ENCODE results near the gene MOB3B. TPM values are rescaled to one million over a fixed set of nuclear protein-coding genes. Genes with fewer than 3 reads are reported as not detected.
A peak's percentile ranks its signal among the peaks of the same experiment; 100 is the strongest.

Gene MOB3B
- total RNA-seq, 1 donor: under 0.01 TPM

- Histone ChIP-seq H3K4me3 (ENCODE audit: insufficient read depth, low read length) (no peak overlapping the region), H3K9me3 (ENCODE audit: low read depth, low read length) (no peaks in the 10 kb centered on the region), H3K36me3 (ENCODE audit: insufficient read depth, low read length) (no peaks in the 10 kb centered on the region), H3K4me1 (ENCODE audit: insufficient read depth, low read length) (no peaks in the 10 kb centered on the region), H3K27me3 (ENCODE audit: insufficient read depth, low read length) (peaks cover 3% of the 10 kb centered on the region), H3K27ac (ENCODE audit: low read depth, low read length) (no peak overlapping the region), H4K20me1 (ENCODE audit: insufficient read depth, low read length) (no peaks in the 10 kb centered on the region), H2AFZ (ENCODE audit: low read length) (no peak overlapping the region), H3K79me2 (ENCODE audit: insufficient read depth, low read length) (no peaks in the 10 kb centered on the region), H3K4me2 (ENCODE audit: insufficient read depth, low read length) (no peak overlapping the region)
- TF ChIP-seq, protein P1, sequence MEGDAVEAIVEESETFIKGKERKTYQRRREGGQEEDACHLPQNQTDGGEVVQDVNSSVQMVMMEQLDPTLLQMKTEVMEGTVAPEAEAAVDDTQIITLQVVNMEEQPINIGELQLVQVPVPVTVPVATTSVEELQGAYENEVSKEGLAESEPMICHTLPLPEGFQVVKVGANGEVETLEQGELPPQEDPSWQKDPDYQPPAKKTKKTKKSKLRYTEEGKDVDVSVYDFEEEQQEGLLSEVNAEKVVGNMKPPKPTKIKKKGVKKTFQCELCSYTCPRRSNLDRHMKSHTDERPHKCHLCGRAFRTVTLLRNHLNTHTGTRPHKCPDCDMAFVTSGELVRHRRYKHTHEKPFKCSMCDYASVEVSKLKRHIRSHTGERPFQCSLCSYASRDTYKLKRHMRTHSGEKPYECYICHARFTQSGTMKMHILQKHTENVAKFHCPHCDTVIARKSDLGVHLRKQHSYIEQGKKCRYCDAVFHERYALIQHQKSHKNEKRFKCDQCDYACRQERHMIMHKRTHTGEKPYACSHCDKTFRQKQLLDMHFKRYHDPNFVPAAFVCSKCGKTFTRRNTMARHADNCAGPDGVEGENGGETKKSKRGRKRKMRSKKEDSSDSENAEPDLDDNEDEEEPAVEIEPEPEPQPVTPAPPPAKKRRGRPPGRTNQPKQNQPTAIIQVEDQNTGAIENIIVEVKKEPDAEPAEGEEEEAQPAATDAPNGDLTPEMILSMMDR (IDR thresholded peaks at IDR 0.05; ENCODE audit: extremely low read depth, low read depth, low read length): no peak
- peak; percentile 18 for DNase-seq (ENCODE audit: insufficient read length, low spot score, missing footprints)
Observed at GRCh38 chr9:27386571-27387091, 143.0 kb downstream of the MOB3B start.

- no peaks in the 10 kb centered on the region for H3K79me2 ChIP-seq (ENCODE audit: insufficient read depth, low read length)
- no peaks in the 10 kb centered on the region for H4K20me1 ChIP-seq (ENCODE audit: insufficient read depth, low read length)
- no peak overlapping the region for H3K27ac ChIP-seq (ENCODE audit: low read depth, low read length)
- TF ChIP-seq, protein P1 (IDR thresholded peaks at IDR 0.05; ENCODE audit: extremely low read depth, low read depth, low read length): no peak
- no peaks in the 10 kb centered on the region for H3K4me1 ChIP-seq (ENCODE audit: insufficient read depth, low read length)
- no peak for DNase-seq (ENCODE audit: insufficient read length, low spot score, missing footprints)
- peaks cover 3% of the 10 kb centered on the region for H3K27me3 ChIP-seq (ENCODE audit: insufficient read depth, low read length)
- H3K4me2 ChIP-seq (ENCODE audit: insufficient read depth, low read length): no peak overlapping the region
- H3K9me3 ChIP-seq (ENCODE audit: low read depth, low read length): no peaks in the 10 kb centered on the region
- H3K4me3 ChIP-seq (ENCODE audit: insufficient read depth, low read length): no peak overlapping the region
- no peak overlapping the region for H2AFZ ChIP-seq (ENCODE audit: low read length)
- no peaks in the 10 kb centered on the region for H3K36me3 ChIP-seq (ENCODE audit: insufficient read depth, low read length)
Observed at GRCh38 chr9:27385606-27386322, 143.8 kb downstream of the MOB3B start.

GRCh38 chr9:27384262-27385014 is 145.2 kb downstream of the MOB3B start:
- TF ChIP-seq, protein P1 (IDR thresholded peaks at IDR 0.05; ENCODE audit: extremely low read depth, low read depth, low read length): no peak
- Histone ChIP-seq H3K4me3 (ENCODE audit: insufficient read depth, low read length) (no peak overlapping the region), H3K27me3 (ENCODE audit: insufficient read depth, low read length) (peaks cover 3% of the 10 kb centered on the region), H3K79me2 (ENCODE audit: insufficient read depth, low read length) (no peaks in the 10 kb centered on the region), H4K20me1 (ENCODE audit: insufficient read depth, low read length) (no peaks in the 10 kb centered on the region), H3K9me3 (ENCODE audit: low read depth, low read length) (no peaks in the 10 kb centered on the region), H2AFZ (ENCODE audit: low read length) (no peak overlapping the region), H3K27ac (ENCODE audit: low read depth, low read length) (no peak overlapping the region), H3K36me3 (ENCODE audit: insufficient read depth, low read length) (no peaks in the 10 kb centered on the region), H3K4me1 (ENCODE audit: insufficient read depth, low read length) (no peaks in the 10 kb centered on the region), H3K4me2 (ENCODE audit: insufficient read depth, low read length) (no peak overlapping the region)
- no peak for DNase-seq (ENCODE audit: insufficient read length, low spot score, missing footprints)

DNA sequence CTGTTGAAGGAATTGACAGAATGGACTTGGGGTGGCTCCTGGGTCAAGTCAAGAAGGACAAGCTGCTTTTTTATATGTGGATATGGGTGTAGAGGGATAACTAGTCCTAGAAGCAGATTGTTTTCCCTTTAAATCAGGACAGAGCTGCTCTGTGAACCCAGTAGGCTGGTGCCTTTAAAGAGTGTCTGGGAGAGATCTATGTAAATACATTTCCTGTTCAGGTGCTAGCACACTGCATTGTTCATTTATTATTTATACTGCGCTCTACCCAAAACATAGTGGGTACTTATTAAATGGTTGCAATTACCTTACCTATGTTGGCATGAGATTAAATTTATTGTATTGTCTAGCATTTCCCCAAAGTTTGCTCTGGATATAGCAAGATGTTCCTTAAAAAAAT is 146.1 kb downstream of the MOB3B start:
- Histone ChIP-seq H3K4me1 (ENCODE audit: insufficient read depth, low read length) (no peaks in the 10 kb centered on the region), H3K27ac (ENCODE audit: low read depth, low read length) (no peak overlapping the region), H3K9me3 (ENCODE audit: low read depth, low read length) (no peaks in the 10 kb centered on the region), H2AFZ (ENCODE audit: low read length) (no peak overlapping the region), H3K4me2 (ENCODE audit: insufficient read depth, low read length) (no peak overlapping the region), H3K4me3 (ENCODE audit: insufficient read depth, low read length) (no peak overlapping the region), H3K36me3 (ENCODE audit: insufficient read depth, low read length) (no peaks in the 10 kb centered on the region), H4K20me1 (ENCODE audit: insufficient read depth, low read length) (no peaks in the 10 kb centered on the region), H3K27me3 (ENCODE audit: insufficient read depth, low read length) (peaks cover 3% of the 10 kb centered on the region), H3K79me2 (ENCODE audit: insufficient read depth, low read length) (no peaks in the 10 kb centered on the region)
- TF ChIP-seq, protein P1 (IDR thresholded peaks at IDR 0.05; ENCODE audit: extremely low read depth, low read depth, low read length): no peak
- peak; percentile 21 for DNase-seq (ENCODE audit: insufficient read length, low spot score, missing footprints)

All from osteoblast (primary cell).